Measurements from ENCODE around the gene SFXN4.
"Not testable (repeated sequence)": the region's sequence is repeated elsewhere in the genome, so short reads cannot be mapped to it uniquely, and the experiment has no call there.

SFXN4 gene

GRCh38 chr10:119103241-119103902, 62.1 kb downstream of the SFXN4 start:
- H3K4me3 ChIP-seq (replicated peaks; ENCODE audit: low read depth, low read length) = no peak overlapping the region
- DNase-seq (ENCODE audit: extremely low read depth, low read depth) = no peak
- TF ChIP-seq CTCF (IDR thresholded peaks at IDR 0.05; ENCODE audit: low read depth, low read length, missing control alignments) = no peak

- H3K4me3 ChIP-seq (replicated peaks; ENCODE audit: low read depth, low read length) = no peak overlapping the region
- TF ChIP-seq CTCF (IDR thresholded peaks at IDR 0.05; ENCODE audit: low read depth, low read length, missing control alignments) = no peak
- no peak for DNase-seq (ENCODE audit: extremely low read depth, low read depth)
Observed at GRCh38 chr10:119101366-119102098, 64.0 kb downstream of the SFXN4 start.

GRCh38 chr10:119100434-119101238, 64.9 kb downstream of the SFXN4 start:
- no peak for TF ChIP-seq CTCF (IDR thresholded peaks at IDR 0.05; ENCODE audit: low read depth, low read length, missing control alignments)
- DNase-seq (ENCODE audit: extremely low read depth, low read depth) = no peak
- H3K4me3 ChIP-seq (replicated peaks; ENCODE audit: low read depth, low read length) = no peak overlapping the region

GRCh38 chr10:119098576-119098975, 66.9 kb downstream of the SFXN4 start:
- no peak for TF ChIP-seq CTCF (IDR thresholded peaks at IDR 0.05; ENCODE audit: low read depth, low read length, missing control alignments)
- no peak overlapping the region for H3K4me3 ChIP-seq (replicated peaks; ENCODE audit: low read depth, low read length)
- DNase-seq (ENCODE audit: extremely low read depth, low read depth) = no peak

- DNase-seq (ENCODE audit: extremely low read depth, low read depth); H3K4me3 ChIP-seq (replicated peaks; ENCODE audit: low read depth, low read length): not testable (repeated sequence)
Observed at GRCh38 chr10:119096641-119097415, 68.7 kb downstream of the SFXN4 start.

- no peak for TF ChIP-seq CTCF (IDR thresholded peaks at IDR 0.05; ENCODE audit: low read depth, low read length, missing control alignments)
- H3K4me3 ChIP-seq (replicated peaks; ENCODE audit: low read depth, low read length) = no peak overlapping the region
- DNase-seq (ENCODE audit: extremely low read depth, low read depth) = no peak
Observed at GRCh38 chr10:119095640-119096039, 69.9 kb downstream of the SFXN4 start.

All from HFF-Myc (cell line).